Measurements from ENCODE around the gene BMI1. TPM values are rescaled to one million over a fixed set of nuclear protein-coding genes. Genes with fewer than 3 reads are reported as not detected.
"Not testable (repeated sequence)": the region's sequence is repeated elsewhere in the genome, so short reads cannot be mapped to it uniquely, and the experiment has no call there.

The BMI1 gene
- total RNA-seq, 1 donor from 2014 or later = 40.2 TPM

DNA sequence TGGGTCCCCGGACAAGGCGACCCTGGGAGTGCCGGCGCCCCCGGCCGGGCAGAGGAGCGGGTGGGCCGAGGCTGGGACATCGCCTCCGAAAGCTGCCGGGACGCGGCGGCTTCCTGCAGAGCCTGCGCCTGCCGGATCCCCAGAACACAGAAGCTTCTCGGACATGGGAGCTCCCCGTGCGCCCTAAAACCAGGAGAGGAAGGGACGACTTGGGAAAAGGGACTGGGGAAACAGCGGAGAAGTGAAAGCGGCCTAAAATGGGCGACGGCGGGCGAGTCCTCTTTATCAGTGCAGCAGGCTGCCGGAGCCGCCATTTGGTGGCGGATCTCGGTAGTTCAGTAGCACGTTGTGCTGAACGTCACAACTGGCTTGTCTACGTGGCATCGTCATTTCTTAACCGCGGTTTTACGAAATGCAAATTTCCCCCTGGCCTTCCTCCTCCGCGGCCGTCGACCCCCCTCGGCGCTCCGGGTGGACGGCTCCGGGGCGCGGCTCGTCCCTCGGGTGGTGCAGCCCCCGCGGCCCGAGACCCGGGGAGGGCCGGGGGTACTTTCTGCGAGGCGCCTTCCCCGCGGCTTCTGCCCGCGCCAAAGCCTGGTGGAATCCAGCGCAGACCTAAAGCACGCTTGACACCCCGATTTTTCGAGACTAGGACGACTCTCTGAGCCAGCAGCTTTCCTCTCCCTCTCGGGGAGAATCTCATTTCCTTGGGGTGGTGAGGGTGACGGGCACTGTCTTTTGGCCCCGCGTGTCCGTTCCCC is 14.5 kb downstream of the BMI1 start:
- intact Hi-C loops (cut with micrococcal nuclease) = loop anchor here (1.0 kb wide), 1 partner anchor 10 kb away; no protein-coding TSS in a partner anchor

DNA sequence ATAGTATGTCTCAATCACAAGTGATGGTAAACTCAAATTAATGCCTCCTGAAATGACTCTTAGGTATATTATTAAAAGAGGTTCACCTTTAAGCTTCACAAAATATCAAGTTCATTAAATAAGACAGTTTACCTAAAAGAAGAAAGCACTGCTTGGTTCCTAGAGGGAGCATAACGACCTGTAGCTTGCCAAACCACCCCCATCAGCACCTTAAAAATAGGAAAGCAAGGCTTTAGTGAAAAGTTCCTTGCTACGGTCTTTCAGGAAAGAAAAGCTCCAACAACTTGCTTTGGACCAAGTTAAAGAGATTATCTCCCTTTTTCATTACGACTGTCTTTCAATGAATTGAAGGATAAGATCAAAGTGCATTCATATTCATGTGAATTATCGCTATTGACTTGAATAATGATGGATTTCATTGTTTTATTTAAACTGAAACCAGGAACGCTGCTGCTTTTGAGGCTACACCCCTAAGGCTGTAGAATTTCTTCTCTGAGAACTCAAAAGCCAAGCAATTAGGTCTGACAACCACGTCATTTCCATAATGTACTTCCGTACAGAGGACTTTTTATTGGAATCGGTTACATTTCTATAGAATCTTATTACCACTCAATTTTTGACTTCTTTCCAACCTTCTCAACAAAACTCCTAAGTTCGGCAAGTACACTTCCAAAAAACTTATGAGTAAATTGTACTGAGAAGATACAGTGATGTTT is 17.4 kb downstream of the BMI1 start:
- intact Hi-C loops (cut with micrococcal nuclease) = loop anchor here (2.0 kb wide), 1 partner anchor 818 kb away; no protein-coding TSS in a partner anchor

- intact Hi-C loops (cut with micrococcal nuclease) = loop anchor here (2.0 kb wide), 1 partner anchor 818 kb away; no protein-coding TSS in a partner anchor
These were observed 18.0 kb downstream of the BMI1 start for GRCh38 chr10:22338931-22339330.

- intact Hi-C loops (cut with micrococcal nuclease) = loop anchor here (1.0 to 10.0 kb wide), 11 partner anchors 19 to 852 kb away; partner anchors contain the start of genes BMI1, COMMD3, DNAJC1 and MSRB2
These were observed 18.9 kb downstream of the BMI1 start for GRCh38 chr10:22339761-22340328.

DNA sequence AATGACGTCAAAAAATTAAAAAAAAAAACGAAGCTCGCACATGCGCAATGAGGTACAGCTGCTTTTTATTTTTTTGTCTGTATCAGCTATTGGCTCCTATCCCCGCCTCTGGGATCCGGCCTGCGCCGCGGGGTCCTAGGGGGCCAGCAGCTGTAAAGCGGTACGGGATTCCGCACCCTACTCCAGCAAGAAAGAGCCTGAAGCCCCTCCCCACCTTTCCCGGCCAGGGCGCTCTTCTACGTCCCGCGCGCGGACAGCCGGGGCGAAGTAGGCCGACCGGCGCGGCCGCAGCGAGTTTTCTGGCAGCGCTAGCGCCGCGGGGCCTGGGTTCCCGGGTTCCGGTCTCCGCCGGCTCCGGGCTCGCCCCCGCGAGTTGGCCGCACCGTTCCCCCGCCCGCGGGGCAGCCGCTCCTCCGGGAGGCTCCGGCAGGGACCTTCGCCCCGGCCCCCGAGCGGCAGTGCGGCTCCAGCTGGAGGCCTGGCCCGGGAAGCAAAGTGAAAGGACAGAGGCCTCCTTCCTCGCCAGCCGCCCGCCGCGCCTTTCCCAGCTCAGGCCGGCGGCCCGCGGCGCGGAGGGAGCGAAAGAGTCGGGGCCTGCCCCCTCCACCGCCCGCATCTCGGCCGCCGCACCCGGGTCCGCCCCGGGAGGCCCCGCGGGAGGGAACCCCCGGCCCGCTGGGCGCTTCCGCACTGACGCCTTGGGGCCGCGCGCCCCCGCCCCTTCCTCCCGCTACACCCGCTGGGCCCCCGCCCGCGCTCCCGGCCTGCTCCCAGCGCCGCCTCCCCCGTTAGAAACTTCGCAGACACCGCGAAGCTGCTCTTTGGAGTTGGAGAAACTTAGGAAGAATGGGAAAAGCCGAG is 19.7 kb downstream of the BMI1 start:
- intact Hi-C loops (cut with micrococcal nuclease) = loop anchor here (1.0 to 10.0 kb wide), 11 partner anchors 7 to 852 kb away; partner anchors contain the start of genes BMI1, COMMD3, DNAJC1 and MSRB2

- intact Hi-C loops (cut with micrococcal nuclease) = loop anchor here (1.0 to 10.0 kb wide), 7 partner anchors 8 to 851 kb away; partner anchors contain the start of genes COMMD3, DNAJC1, MSRB2 and PTF1A
These were observed 20.5 kb downstream of the BMI1 start for GRCh38 chr10:22341190-22341925.

DNA sequence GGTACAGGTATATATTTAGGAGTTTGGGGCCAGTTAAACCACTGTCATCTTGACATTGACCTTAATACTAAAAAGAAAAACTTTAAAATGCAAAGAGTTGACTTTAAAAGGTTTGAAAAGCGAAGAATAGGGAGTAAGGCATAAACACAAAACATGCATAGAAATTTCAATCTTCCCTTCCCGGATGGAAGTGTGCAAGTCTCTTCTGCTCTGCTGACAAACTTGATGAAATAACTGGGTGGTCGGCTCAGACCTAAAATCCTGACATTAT is 21.0 kb downstream of the BMI1 start:
- intact Hi-C loops (cut with micrococcal nuclease) = loop anchor here (1.0 to 10.0 kb wide), 7 partner anchors 9 to 850 kb away; partner anchors contain the start of genes COMMD3, DNAJC1, MSRB2 and PTF1A

- intact Hi-C loops (cut with micrococcal nuclease) = loop anchor here (5.0 to 10.0 kb wide), 3 partner anchors 645 to 850 kb away; partner anchors contain the start of genes MSRB2 and PTF1A
These were observed 21.5 kb downstream of the BMI1 start for GRCh38 chr10:22342421-22342820.

DNA sequence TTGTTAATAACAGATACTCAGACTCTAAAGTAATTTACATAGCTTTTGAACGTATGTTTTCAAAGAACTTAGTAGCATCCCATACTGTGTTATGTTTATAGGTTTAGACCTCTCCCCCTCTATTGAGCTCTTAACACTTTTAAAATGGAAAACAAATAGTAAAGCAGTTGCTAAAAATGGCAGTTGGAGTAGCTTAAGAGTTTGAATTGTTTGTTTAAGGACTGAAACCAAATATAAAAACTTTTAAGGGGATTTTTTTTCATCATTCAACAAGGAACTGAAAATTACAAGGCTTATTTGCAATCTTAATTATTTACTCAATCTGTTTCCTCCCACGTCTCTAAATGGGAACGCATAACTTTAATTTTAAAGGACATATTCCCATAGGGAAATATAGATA is 22.8 kb downstream of the BMI1 start:
- intact Hi-C loops (cut with micrococcal nuclease) = loop anchor here (5.0 to 10.0 kb wide), 3 partner anchors 644 to 849 kb away; partner anchors contain the start of genes MSRB2 and PTF1A

- intact Hi-C loops (cut with micrococcal nuclease) = loop anchor here (5.0 to 10.0 kb wide), 3 partner anchors 643 to 848 kb away; partner anchors contain the start of genes MSRB2 and PTF1A
These were observed 23.4 kb downstream of the BMI1 start for GRCh38 chr10:22344249-22344648.

GRCh38 chr10:22344781-22345300 is 23.9 kb downstream of the BMI1 start:
- intact Hi-C loops (cut with micrococcal nuclease) = loop anchor here (5.0 to 10.0 kb wide), 3 partner anchors 642 to 847 kb away; partner anchors contain the start of genes MSRB2 and PTF1A

DNA sequence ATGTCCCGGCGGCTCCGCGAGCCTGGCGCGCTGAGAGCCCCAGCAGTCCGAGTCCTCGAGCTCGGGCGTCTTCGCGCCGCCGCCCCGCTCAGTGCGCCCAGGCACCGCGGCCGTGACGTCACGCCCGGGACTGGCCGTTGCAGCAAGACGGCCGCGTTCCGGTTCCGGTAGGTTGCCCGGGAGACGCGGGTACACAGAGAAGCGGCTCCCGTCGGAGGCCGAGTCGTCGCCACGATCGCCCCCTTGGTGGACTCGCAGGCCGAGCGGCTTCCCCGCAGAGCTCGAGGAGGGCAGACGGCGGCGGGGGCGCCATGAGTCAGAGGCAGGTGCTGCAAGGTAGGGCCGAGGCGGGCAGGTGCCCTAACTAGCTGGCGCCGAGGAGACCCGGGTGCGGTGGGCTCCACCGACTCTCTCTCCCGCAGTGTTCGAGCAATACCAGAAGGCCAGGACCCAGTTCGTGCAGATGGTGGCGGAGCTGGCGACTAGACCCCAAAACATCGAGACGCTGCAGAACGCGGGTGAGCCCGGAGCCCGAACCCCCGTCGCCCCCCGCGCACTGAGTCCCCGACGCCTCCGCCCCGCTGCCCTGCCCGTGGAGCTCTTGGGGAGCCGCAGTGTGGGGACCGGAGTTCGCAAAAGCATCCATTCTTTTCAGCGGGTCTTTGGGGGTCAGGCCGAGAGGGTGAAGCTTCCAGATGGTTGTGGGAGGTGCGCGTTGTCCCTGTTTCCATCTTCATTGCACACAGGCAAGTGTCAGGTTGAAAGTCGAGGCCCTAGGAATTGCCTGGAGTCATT is 24.6 kb downstream of the BMI1 start, which contains the start of gene SPAG6:
TSS of gene SPAG6 (plus strand) at position 196 of the 795 bp plus-strand sequence. CDS start at position 312, 116 bp downstream.
- intact Hi-C loops (cut with micrococcal nuclease) = loop anchor here (10.0 kb wide), 1 partner anchor 749 kb away; the partner anchor contains the start of gene MSRB2

- intact Hi-C loops (cut with micrococcal nuclease) = loop anchor here (10.0 kb wide), 1 partner anchor 749 kb away; the partner anchor contains the start of gene MSRB2
These were observed 25.3 kb downstream of the BMI1 start for GRCh38 chr10:22346096-22346661.

GRCh38 chr10:22349755-22350154 is 28.9 kb downstream of the BMI1 start:
- intact Hi-C loops (cut with micrococcal nuclease) = loop anchor here (10.0 kb wide), 1 partner anchor 745 kb away; the partner anchor contains the start of gene MSRB2

DNA sequence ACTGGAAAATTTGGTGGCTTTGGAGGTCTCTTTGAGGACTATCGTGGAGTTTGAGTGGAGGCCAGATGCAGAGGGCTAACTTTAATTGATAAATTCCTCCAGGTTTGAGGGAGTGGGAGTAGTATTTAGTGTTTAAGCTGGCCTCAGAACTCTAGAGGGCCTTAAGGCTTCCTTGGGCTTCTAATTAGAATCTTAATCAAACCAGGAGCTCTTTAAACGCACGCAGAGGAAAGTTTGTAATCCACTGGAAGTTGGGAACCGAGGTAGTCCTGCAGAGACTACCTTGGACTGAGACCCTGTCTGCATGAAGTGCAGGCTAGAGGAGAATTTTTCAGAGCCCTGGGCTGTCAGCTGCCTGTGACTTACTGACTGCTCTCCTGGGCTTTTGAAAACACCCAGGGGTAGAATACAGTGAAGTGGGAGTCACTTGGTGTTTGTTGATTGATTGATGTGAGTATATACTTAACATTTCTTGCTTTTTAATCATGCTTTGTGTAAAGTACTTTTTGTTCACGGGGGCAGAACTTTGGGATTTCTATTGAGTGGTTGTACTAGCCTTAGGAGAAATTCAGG is 30.3 kb downstream of the BMI1 start:
- intact Hi-C loops (cut with micrococcal nuclease) = no loop called here

DNA sequence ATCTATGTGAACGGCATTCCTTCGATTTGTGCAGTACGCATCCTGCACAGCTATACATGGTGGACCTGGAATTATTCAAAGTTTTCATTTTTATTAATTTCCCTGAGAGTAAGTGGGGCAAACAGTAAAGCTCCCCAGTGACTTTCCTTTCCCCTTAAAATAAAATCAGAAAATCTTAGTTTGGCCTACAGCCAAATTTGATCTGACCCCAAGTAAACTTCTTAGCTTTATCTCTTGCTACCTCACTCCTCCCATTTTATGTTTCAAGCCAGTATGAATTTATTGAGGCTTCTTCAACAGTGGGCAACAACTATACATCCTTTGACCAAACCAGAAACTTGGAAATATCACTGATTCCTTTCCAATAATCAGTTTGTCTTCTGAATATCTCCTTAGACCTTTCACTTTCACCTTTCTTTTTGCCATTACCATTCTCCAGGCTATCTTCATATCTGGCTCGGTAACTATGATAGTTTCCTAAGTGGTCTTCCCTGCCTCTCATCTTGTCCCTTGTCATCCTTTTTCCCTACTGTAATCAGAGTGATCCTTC is 35.5 kb downstream of the BMI1 start:
- intact Hi-C loops (cut with micrococcal nuclease) = no loop called here

GRCh38 chr10:22357770-22358169 is 36.9 kb downstream of the BMI1 start:
- intact Hi-C loops (cut with micrococcal nuclease) = not testable (repeated sequence)

All from T-helper 2 cell treated with Interferon-gamma antibody and Interleukin-4, amounts not matched to agents 100 ng/mL and 5 ng/mL, for 36 hours (primary cell).